ENCODE data around the gene CEBPA. TPM values are rescaled to one million over a fixed set of nuclear protein-coding genes. Genes with fewer than 3 reads are reported as not detected.
A peak's percentile ranks its signal among the peaks of the same experiment; 100 is the strongest.

The CEBPA gene
- total RNA-seq, 1 donor from 2014 or later, result 2.0 TPM

DNA sequence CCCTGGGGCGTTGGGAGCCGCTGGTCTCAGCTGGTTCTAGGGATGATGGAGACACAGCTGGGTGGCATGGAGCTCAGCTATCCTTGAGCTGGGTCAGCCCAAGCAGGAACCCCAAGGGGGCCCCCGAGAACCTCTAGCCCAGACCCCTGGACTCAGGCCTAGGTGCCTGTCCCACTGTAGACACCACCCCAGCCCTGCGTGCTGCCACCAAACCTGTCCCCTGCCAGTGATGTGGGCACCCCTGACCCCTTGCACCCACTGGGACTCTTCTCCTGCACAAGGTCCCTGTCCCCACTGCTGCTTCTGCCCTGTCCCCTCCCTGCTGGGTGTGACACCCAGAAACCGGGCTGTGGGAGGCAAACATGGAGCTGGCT, 26.8 kb downstream of the CEBPA start:
- H3K4me3 ChIP-seq (ENCODE audit: low read depth, low read length), result no peak overlapping the region
- TF ChIP-seq, protein P1, sequence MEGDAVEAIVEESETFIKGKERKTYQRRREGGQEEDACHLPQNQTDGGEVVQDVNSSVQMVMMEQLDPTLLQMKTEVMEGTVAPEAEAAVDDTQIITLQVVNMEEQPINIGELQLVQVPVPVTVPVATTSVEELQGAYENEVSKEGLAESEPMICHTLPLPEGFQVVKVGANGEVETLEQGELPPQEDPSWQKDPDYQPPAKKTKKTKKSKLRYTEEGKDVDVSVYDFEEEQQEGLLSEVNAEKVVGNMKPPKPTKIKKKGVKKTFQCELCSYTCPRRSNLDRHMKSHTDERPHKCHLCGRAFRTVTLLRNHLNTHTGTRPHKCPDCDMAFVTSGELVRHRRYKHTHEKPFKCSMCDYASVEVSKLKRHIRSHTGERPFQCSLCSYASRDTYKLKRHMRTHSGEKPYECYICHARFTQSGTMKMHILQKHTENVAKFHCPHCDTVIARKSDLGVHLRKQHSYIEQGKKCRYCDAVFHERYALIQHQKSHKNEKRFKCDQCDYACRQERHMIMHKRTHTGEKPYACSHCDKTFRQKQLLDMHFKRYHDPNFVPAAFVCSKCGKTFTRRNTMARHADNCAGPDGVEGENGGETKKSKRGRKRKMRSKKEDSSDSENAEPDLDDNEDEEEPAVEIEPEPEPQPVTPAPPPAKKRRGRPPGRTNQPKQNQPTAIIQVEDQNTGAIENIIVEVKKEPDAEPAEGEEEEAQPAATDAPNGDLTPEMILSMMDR (IDR thresholded peaks at IDR 0.05; ENCODE audit: insufficient read depth, low read length, poor library complexity, severe bottlenecking), result no peak
- DNase-seq (ENCODE audit: low read depth), result no peak
- no peaks in the 10 kb centered on the region for H3K36me3 ChIP-seq (ENCODE audit: control insufficient read depth, insufficient read depth, low read length)
- no peaks in the 10 kb centered on the region for H3K27me3 ChIP-seq (ENCODE audit: control insufficient read depth, insufficient read depth, low read length)

DNA sequence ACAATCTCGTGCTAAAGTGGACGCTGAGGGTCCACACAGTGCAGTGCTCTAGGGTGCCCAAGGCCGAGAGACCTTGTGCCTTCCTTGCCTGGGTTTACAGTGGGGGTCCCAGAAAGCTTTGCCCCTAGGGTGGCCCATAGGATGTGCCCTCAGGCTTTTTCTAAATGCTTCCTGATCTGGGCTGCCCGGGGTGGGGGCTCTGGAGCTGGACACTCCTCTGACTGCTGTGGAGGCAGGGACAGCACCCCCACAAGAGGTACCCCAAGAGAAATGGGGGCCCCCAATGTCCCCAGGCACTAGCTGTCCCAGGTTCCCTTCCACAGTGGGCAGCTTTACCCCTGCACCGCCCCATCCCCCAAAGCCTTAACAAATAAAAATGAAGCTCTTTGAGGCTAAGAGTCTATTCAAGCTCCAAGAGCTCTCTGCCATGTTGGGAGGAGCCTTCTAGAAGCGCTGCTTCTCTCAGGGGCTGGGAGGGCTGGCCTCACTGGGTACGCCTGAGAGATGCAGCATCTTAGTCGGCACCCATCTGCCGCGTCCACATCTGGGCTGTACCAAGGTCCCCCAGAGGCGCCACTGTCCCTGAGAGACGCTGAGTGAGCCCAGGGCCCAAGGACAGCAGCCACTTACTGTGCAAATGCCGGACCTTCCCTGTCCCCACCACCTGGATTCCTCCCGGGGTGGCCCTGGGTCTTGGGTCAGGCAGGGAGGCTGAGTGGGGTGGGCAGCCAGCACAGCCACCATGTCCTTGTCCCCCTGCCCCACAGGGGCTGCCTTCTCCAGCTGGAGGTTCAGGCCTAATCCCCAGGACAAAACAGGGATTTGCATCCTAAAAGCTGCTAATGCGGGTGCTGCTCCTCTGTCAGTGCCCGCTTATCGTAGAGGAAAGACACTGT, 27.4 kb downstream of the CEBPA start:
- TF ChIP-seq, protein P1 (IDR thresholded peaks at IDR 0.05; ENCODE audit: insufficient read depth, low read length, poor library complexity, severe bottlenecking), result no peak
- DNase-seq (ENCODE audit: low read depth), result no peak
- Histone ChIP-seq H3K27me3 (ENCODE audit: control insufficient read depth, insufficient read depth, low read length) (no peaks in the 10 kb centered on the region), H3K36me3 (ENCODE audit: control insufficient read depth, insufficient read depth, low read length) (no peaks in the 10 kb centered on the region), H3K4me3 (ENCODE audit: low read depth, low read length) (no peak overlapping the region)

DNA sequence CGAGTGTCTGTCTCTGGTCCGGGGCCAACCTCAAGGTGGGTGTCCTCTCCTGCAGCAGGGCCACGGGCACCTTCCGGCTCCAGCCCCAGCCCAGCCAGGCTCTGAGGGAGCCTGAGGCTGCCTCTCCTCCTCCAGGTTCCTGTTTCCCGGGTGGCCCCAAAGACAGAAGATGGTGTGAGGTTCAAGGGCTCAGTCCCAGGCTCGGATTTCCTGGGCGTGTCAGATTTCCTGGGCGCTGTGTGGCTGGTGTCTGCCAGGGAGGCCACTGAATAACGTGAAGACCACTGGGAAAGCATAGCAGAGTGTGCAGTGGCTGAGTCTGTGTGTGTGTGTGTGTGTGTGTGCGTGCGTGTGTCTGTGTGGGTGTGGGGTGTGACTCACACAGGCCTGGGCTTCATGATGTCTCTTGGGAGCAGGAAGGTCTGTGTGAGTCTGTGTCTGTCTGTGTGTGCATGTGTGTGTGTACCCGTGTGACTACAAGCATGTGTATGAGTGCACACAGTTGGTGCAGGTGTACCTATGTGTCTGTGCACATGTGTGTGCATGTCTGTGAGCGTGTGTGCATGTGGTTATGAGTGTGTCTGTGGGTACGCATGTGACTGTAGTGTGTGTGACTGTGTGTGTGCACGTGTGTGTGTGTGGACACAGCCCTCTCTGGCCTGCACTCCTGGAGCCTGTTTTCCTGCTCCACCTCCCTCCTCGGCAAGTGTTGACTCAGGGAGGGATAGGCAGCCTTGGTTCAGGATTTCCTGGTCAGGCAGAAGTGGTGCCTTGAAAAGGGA, 28.3 kb downstream of the CEBPA start:
- DNase-seq (ENCODE audit: low read depth), result peak; percentile 51
- TF ChIP-seq, protein P1 (IDR thresholded peaks at IDR 0.05; ENCODE audit: insufficient read depth, low read length, poor library complexity, severe bottlenecking), result no peak
- H3K36me3 ChIP-seq (ENCODE audit: control insufficient read depth, insufficient read depth, low read length), result no peaks in the 10 kb centered on the region

DNA sequence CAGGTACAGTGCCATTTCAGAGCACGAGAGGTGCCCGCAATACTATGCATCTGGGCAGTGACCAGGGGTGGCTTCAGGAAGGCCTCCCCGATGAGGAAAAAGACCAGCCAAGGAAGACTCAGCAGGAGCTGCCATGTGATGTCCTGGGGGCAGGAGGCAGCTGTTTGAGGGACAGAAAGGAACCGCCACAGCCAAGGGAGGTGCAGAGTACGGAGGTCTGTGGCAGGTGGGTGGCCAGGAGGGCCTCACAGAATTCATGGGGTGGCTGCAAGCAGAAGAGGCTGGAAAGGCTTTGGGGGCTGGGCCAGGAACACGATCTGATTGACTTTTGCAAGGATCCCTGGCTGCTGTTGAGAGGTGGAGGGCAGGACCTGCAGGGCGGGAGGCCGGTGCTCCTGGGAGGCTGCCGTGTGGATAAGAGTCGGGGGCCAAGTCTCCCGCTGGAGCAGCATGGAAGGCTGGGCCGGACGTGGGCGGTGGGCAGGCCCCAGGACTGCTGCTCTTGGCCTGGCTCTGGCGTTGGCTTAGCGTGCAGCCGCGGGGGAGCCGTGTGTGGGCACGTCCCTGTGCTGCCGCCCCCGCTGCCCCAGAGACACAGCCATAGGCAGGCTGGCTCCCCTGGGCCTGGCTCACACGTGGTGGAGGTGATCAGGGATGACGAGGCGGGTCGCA, 29.1 kb downstream of the CEBPA start:
- DNase-seq (ENCODE audit: low read depth), result no peak
- H3K36me3 ChIP-seq (ENCODE audit: control insufficient read depth, insufficient read depth, low read length), result no peaks in the 10 kb centered on the region
- TF ChIP-seq, protein P1 (IDR thresholded peaks at IDR 0.05; ENCODE audit: insufficient read depth, low read length, poor library complexity, severe bottlenecking), result no peak
- H3K4me3 ChIP-seq (ENCODE audit: low read depth, low read length), result no peak overlapping the region
- no peaks in the 10 kb centered on the region for H3K27me3 ChIP-seq (ENCODE audit: control insufficient read depth, insufficient read depth, low read length)

More for the DNA sequence above, 28.3 kb downstream of the CEBPA start:
- H3K4me3 ChIP-seq (ENCODE audit: low read depth, low read length), result no peak overlapping the region
- no peaks in the 10 kb centered on the region for H3K27me3 ChIP-seq (ENCODE audit: control insufficient read depth, insufficient read depth, low read length)

DNA sequence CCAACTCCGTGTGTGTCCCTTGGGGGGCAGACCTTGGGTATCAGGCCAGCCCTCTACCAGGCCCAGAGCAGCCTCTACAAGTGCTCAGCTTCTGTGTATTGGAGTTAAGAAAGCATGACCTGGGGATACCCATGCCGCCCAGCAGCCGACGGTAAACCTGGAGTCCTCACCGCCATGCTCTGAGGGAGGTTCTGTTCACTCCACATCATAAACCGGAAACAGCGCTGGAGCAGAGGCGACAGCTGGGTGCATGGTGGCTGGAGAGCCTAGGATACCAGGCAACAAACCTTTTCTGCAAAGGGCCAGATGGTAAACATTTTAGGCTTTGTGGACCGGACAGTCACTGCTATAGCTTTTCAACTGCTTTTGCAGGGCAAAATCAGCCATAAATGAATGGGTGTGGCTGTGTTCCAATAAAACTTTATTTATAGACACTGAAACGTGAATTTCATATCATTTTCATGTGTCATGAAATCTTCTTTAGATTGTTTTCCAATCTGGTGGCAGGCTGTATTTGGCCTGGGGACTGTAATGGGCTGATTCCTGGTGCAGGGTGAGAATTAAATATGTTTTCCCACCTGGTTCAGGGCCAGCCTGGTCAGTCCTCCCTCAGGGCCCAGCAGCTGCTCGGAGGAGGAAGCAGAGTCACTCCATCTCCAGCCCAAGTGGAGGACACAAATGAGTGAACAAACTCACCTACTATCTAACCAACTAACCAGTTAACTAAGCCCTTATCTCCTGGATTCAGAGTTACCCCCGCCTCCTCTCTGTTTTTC, 30.9 kb downstream of the CEBPA start:
- H3K36me3 ChIP-seq (ENCODE audit: control insufficient read depth, insufficient read depth, low read length), result no peaks in the 10 kb centered on the region
- peaks cover 4% of the 10 kb centered on the region for H3K27me3 ChIP-seq (ENCODE audit: control insufficient read depth, insufficient read depth, low read length)
- no peak for DNase-seq (ENCODE audit: low read depth)
- TF ChIP-seq, protein P1 (IDR thresholded peaks at IDR 0.05; ENCODE audit: insufficient read depth, low read length, poor library complexity, severe bottlenecking), result no peak
- no peak overlapping the region for H3K4me3 ChIP-seq (ENCODE audit: low read depth, low read length)
